H1 (cell line): ENCODE measurements around the gene ARHGAP26. TPM values are rescaled to one million over a fixed set of nuclear protein-coding genes. Genes with fewer than 3 reads are reported as not detected.

Source experiments
- ATF3 ChIP-seq: IDR thresholded peaks from 2 replicates; pipeline ENCODE4 v1.6.1; 2011; ENCODE audit warnings: low read depth, mild to moderate bottlenecking, low read length; ENCODE audit not compliant: insufficient read depth
- KDM5A ChIP-seq: fragments of 200-600 bp; IDR thresholded peaks from 2 replicates; pipeline ENCODE4 v1.7.1; 2012; ENCODE audit warnings: mild to moderate bottlenecking, low read length, inconsistent platforms, mixed read lengths
- RFX5 ChIP-seq: IDR thresholded peaks from 2 replicates; pipeline ENCODE4 v1.6.1; 2011; ENCODE audit warnings: low read depth, low read length, improper control_type of control experiment, borderline replicate concordance
- SP1 ChIP-seq: IDR thresholded peaks from 2 replicates; pipeline ENCODE4 v1.6.1; 2011; ENCODE audit warnings: low read depth, low read length
- ZNF274 ChIP-seq: IDR thresholded peaks from 2 replicates; pipeline ENCODE4 v1.7.0; 2012; ENCODE audit warnings: low read length, borderline replicate concordance; ENCODE audit errors: extremely low read depth
- polyA plus RNA-seq, 7 experiments: library from polyadenylated mRNA; depleted of rRNA in 3 of 7; stranded (reverse) in 5 of 7; unstranded in 2 of 7; fragments of >200 nt in 5 of 7; fragments of 200-250 nt in 2 of 7; gene quantifications; 1 replicate in 5 of 7; 2 replicates in 1 of 7; 4 replicates in 1 of 7; pipeline versions ENCODE4 v1.2.1 to v1.2.3, GENCODE V29; 2011 to 2013; ENCODE audit warnings: missing spikeins in 2 of 7, mixed read lengths in 2 of 7
- total RNA-seq: library from RNA; stranded (reverse); fragmentation: NEBNext Ultra II Directional; extraction: Animal tissue kit (Norgen Biotek cat#: 25700); gene quantifications from 2 replicates; pipeline ENCODE4 v1.2.1, GENCODE V29; 2021

The ARHGAP26 gene
- total and polyA plus RNA-seq, 2 of the 8 experiments (the other 6 are each of a cell fraction or from before 2014, with no cell fraction given) = 7.1 to 24.8 TPM

- TF ChIP-seq ZNF274 (no peak), RFX5 (no peak), ATF3 (no peak), KDM5A (no peak), SP1 (no peak)
- TF ChIP-seq, all 59 proteins: peak for 2
Measured at GRCh38 chr5:142913728-142914338, 143.7 kb downstream of the ARHGAP26 start (continued).
